GM12874 (cell line): ENCODE measurements around the gene NF2.

Experiments
- TF ChIP-seq, protein P1 (sequence below): IDR thresholded peaks from 2 replicates; pipeline ENCODE4 v1.5.1; 2011; ENCODE audit warnings: low read depth, mild to moderate bottlenecking, control low read depth, low read length, moderate library complexity; ENCODE audit not compliant: insufficient read depth

Gene NF2

DNA sequence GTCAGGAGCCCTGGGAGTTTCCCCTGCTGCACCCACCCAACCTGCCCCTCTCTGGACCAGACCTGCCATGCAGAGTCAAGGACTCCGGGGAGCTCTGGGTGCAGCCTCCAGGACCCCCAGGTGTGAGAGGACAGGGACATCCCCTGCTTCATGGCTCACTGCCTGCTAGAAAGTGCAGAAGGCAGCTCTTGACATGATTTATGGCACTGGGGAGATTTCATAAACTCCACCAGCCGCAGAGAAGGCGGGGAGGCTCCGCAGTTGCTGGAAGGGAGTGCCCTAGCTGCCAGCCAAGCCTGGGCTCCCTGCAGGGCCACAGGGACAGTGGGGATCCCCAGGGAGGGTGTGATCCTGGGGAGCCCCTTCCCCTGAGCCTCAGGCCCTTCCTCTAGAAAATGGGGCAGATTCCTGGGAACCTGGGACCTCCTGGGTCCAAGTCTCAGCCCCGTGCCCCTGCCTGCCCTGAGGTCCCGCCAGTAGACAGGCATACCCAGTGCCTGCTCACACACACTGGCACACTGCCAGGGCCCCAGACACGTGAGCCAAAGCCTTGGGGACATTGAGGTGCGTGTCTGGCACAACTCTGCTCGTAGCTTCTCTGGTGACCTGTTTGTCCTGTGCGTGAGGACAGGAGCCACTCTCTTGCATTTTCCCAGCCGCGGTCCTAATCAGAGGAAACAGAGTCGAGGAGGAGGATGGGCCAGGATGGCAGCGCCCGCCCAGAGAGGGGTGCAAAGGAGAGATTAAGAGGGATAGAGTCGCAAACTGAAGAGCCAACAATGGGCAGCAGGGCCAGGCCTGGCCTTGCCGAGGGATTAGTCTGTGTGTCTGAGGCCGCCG, 130.1 kb downstream of the NF2 start:
- TF ChIP-seq, protein P1, sequence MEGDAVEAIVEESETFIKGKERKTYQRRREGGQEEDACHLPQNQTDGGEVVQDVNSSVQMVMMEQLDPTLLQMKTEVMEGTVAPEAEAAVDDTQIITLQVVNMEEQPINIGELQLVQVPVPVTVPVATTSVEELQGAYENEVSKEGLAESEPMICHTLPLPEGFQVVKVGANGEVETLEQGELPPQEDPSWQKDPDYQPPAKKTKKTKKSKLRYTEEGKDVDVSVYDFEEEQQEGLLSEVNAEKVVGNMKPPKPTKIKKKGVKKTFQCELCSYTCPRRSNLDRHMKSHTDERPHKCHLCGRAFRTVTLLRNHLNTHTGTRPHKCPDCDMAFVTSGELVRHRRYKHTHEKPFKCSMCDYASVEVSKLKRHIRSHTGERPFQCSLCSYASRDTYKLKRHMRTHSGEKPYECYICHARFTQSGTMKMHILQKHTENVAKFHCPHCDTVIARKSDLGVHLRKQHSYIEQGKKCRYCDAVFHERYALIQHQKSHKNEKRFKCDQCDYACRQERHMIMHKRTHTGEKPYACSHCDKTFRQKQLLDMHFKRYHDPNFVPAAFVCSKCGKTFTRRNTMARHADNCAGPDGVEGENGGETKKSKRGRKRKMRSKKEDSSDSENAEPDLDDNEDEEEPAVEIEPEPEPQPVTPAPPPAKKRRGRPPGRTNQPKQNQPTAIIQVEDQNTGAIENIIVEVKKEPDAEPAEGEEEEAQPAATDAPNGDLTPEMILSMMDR, result no peak

DNA sequence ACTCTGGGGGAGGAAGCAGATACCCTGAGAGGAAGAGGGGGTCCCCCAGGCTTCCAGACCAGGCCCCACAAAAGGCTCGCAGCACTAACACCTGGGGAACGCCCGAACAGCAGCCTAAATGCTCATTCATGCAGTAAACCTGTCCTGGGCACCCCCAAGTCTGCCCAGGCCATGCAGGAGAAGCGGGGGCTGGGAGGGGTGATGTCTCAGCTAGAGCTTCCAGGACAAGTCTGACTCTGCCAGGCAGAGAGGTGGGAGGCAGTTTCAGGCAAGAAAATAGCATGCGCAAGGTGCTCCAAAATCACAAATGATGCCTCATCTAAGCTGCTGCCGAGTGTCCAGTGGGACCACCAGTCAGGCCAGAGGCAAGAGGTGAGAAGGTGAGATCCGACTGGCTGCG, 131.0 kb downstream of the NF2 start:
- TF ChIP-seq, protein P1, result no peak

DNA sequence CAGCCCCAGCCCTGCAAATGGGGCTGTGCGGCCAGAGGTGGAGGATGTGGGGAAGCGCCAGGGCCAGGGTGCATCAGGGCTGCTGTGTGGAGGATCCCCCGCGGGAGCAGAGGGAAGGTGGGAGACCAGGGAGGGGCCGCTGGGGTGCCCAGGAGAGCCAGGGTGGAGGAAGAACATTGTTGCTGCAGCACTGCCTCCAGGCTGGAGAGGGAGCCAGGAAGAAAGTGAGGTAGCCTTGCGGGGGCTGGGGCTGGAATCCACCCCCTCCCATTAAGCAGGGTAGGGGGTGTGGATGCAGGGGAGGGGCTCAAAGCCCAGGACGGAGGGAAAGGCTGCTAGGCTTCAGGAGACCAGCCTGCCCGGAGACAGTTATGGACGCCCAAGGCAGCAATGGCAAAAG, 131.4 kb downstream of the NF2 start:
- TF ChIP-seq, protein P1, result no peak

DNA sequence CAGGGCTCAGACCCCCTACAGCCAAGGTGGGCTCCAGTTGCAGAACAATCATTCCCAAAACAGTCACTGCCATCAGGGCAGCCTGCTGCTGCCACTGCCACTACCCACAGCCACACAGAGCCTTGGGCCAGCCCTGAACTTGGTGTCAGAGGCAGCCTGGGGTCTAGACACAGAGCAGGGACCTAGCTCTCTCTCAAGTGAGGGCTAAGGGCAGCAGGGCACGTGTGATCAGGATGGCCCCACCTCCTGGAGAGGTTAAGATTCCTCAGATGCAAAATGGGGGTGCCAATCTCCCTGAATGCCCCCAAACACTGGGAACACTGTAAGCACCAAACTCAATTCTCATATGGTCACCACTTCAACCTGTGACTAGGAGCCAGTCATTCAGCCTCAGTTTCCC, 132.0 kb downstream of the NF2 start:
- TF ChIP-seq, protein P1, result no peak

DNA sequence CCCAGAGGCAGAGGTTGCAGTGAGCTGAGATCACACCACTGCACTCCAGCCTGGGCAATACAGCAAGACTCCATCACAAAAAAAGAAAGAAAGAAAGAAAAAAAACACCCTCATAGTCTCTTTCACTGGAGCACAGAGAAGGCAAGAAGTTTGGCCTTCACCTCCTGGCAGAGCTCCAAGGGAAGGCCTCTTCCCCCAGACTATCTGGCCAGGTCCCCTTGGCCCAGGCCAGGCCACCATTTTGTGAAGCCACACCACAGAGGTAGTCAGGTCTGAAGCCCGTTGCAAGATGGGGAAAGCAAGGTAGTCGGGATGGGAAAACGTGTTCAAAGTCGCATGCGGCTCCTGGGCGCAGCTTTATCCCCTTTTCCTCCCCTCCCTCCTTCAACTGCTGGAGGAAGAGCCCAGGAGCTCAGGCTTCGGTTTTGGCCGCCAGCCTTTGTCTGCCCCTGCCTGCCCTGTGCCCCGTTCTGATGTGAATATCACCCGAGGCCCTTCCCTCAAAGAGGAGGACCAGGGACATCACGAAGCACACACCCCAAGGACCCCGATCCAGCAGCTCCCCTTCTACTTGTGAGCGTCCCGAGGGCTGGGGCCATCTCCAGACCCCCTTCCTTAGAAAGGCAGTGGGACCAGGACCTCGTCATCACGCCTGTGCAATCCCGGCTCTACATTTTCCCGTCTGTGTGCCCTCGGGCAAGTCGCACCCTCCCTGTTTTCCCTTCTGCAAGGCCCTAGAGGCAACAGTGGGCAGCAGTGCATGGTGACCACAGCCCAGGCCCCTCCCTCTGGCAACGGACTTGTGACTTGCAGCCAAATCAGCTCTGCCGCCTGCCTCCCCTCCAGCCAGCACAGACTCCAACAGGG, 134.1 kb downstream of the NF2 start:
- TF ChIP-seq, protein P1, result no peak

DNA sequence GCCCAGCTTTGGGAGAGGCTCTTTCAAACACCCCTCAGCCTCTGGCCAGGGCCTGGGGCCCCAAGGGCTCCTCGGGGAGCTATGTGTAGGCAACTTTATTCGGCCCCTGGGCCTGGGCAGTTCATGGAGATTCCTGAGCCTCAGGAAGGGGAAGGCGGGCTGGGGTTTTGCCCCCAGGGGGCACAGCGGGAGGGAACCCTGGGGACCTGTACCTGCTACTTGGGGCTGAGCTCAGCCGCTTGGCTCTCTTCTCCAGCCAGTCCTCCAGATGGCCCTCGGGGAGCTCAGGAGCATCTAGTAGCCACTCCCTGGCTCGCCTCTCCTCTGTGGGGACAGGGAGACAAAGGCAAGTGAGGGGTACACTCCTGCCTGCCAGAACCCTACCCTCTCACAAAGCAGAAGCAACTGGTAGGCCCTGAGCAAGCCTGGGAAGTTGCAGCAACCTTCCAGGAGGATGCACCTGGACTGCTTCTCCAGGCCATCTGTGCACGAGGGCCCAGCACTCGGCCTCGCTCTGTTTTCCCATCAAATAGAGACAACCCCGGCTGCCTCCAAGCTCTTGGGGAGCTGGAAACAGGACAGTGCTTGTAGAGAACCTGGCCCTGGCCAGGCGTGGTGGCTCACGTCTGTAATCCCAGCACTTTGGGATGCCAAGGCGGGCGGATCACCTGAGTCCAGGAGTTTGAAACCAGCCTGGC, 134.8 kb downstream of the NF2 start:
- TF ChIP-seq, protein P1, result no peak
